ENCODE data around the gene SERPINE1.
"Not testable (repeated sequence)": the region's sequence is repeated elsewhere in the genome, so short reads cannot be mapped to it uniquely, and the experiment has no call there.

SERPINE1 gene

GRCh38 chr7:101102026-101102425, 24.9 kb upstream of the SERPINE1 start:
- DNase-seq (ENCODE audit: low read depth) = no peak

GRCh38 chr7:101103701-101104100, 23.2 kb upstream of the SERPINE1 start:
- not testable (repeated sequence) for DNase-seq (ENCODE audit: low read depth)

- no peak for DNase-seq (ENCODE audit: low read depth)
Observed at GRCh38 chr7:101104193-101104713, 22.7 kb upstream of the SERPINE1 start.

- DNase-seq (ENCODE audit: low read depth) = no peak
Observed at GRCh38 chr7:101104799-101105198, 22.1 kb upstream of the SERPINE1 start.

GRCh38 chr7:101105248-101105647, 21.7 kb upstream of the SERPINE1 start:
- DNase-seq (ENCODE audit: low read depth) = not testable (repeated sequence)

- DNase-seq (ENCODE audit: low read depth) = no peak
Observed at GRCh38 chr7:101106386-101106785, 20.5 kb upstream of the SERPINE1 start.

- no peak for DNase-seq (ENCODE audit: low read depth)
Observed at GRCh38 chr7:101108330-101108857, 18.5 kb upstream of the SERPINE1 start.

- DNase-seq (ENCODE audit: low read depth) = no peak
Observed at GRCh38 chr7:101108961-101109360, 17.9 kb upstream of the SERPINE1 start.

GRCh38 chr7:101109368-101109767, 17.5 kb upstream of the SERPINE1 start:
- DNase-seq (ENCODE audit: low read depth) = no peak

GRCh38 chr7:101111261-101111660, 15.6 kb upstream of the SERPINE1 start:
- no peak for DNase-seq (ENCODE audit: low read depth)

- no peak for DNase-seq (ENCODE audit: low read depth)
Observed at GRCh38 chr7:101112233-101112632, 14.7 kb upstream of the SERPINE1 start.

GRCh38 chr7:101113140-101113539, 13.8 kb upstream of the SERPINE1 start:
- not testable (repeated sequence) for DNase-seq (ENCODE audit: low read depth)

GRCh38 chr7:101113836-101114235, 13.1 kb upstream of the SERPINE1 start:
- no peak for DNase-seq (ENCODE audit: low read depth)

GRCh38 chr7:101114492-101114891, 12.4 kb upstream of the SERPINE1 start:
- DNase-seq (ENCODE audit: low read depth) = no peak

GRCh38 chr7:101115215-101115614, 11.7 kb upstream of the SERPINE1 start:
- DNase-seq (ENCODE audit: low read depth) = no peak

- DNase-seq (ENCODE audit: low read depth) = no peak
Observed at GRCh38 chr7:101116898-101117297, 10.0 kb upstream of the SERPINE1 start.

GRCh38 chr7:101118856-101119255, 8.0 kb upstream of the SERPINE1 start:
- no peak for DNase-seq (ENCODE audit: low read depth)

- DNase-seq (ENCODE audit: low read depth) = no peak
Observed at GRCh38 chr7:101119876-101120275, 7.0 kb upstream of the SERPINE1 start.

GRCh38 chr7:101120315-101120714, 6.6 kb upstream of the SERPINE1 start:
- no peak for DNase-seq (ENCODE audit: low read depth)

- DNase-seq (ENCODE audit: low read depth) = not testable (repeated sequence)
Observed at GRCh38 chr7:101121631-101121990, 5.3 kb upstream of the SERPINE1 start.

GRCh38 chr7:101121991-101122932, 4.6 kb upstream of the SERPINE1 start:
- no peak for DNase-seq (ENCODE audit: low read depth)

- DNase-seq (ENCODE audit: low read depth) = no peak
Observed at GRCh38 chr7:101122933-101123702, 3.8 kb upstream of the SERPINE1 start.

GRCh38 chr7:101123703-101124068, 3.2 kb upstream of the SERPINE1 start:
- no peak for DNase-seq (ENCODE audit: low read depth)

Data from activated T-helper 1 cell treated with Interleukin-2 at 50 U/mL for 16 hours (primary cell).